ENCODE measurements around the gene CDH23.

The CDH23 gene

GRCh38 chr10:71362141-71362540 lies 34.6 kb upstream of the CDH23 start:
- H3K4me3 Mint-ChIP-seq, result no peak overlapping the region
- no peaks in the 10 kb centered on the region for H3K9me3 Mint-ChIP-seq
- DNase-seq, result no peak
- H3K27ac Mint-ChIP-seq, result no peak overlapping the region
- H3K27me3 Mint-ChIP-seq, result no peaks in the 10 kb centered on the region
- no peak for ATAC-seq
- no peaks in the 10 kb centered on the region for H3K4me1 Mint-ChIP-seq

- DNase-seq (no peak), ATAC-seq (no peak)
- Mint-ChIP-seq H3K27ac (no peak overlapping the region), H3K4me1 (no peaks in the 10 kb centered on the region), H3K4me3 (no peak overlapping the region), H3K27me3 (no peaks in the 10 kb centered on the region), H3K9me3 (no peaks in the 10 kb centered on the region)
Observed at GRCh38 chr10:71363936-71364335, 32.8 kb upstream of the CDH23 start.

GRCh38 chr10:71365366-71365765 lies 31.4 kb upstream of the CDH23 start:
- ATAC-seq, result no peak
- H3K27me3 Mint-ChIP-seq, result no peaks in the 10 kb centered on the region
- H3K9me3 Mint-ChIP-seq, result no peaks in the 10 kb centered on the region
- H3K4me3 Mint-ChIP-seq, result no peak overlapping the region
- no peak for DNase-seq
- no peak overlapping the region for H3K27ac Mint-ChIP-seq
- no peaks in the 10 kb centered on the region for H3K4me1 Mint-ChIP-seq

- Mint-ChIP-seq H3K27ac (peak overlapping the region in 1 of 2 donors; percentile 55), H3K4me3 (no peak overlapping the region), H3K4me1 (no peaks in the 10 kb centered on the region), H3K9me3 (no peaks in the 10 kb centered on the region), H3K27me3 (peaks cover 7% of the 10 kb centered on the region)
- DNase-seq (no peak), ATAC-seq (no peak)
Observed at GRCh38 chr10:71366690-71367089, 30.0 kb upstream of the CDH23 start.

- no peak overlapping the region for H3K4me3 Mint-ChIP-seq
- H3K27me3 Mint-ChIP-seq, result peaks cover 13% of the 10 kb centered on the region
- no peak overlapping the region for H3K27ac Mint-ChIP-seq
Observed at GRCh38 chr10:71367271-71367670, 29.4 kb upstream of the CDH23 start.

GRCh38 chr10:71368176-71368575 lies 28.5 kb upstream of the CDH23 start:
- no peak overlapping the region for H3K27ac Mint-ChIP-seq
- no peak overlapping the region for H3K4me3 Mint-ChIP-seq
- H3K4me1 Mint-ChIP-seq, result no peaks in the 10 kb centered on the region
- DNase-seq, result no peak
- H3K27me3 Mint-ChIP-seq, result peaks cover 14% of the 10 kb centered on the region
- no peaks in the 10 kb centered on the region for H3K9me3 Mint-ChIP-seq
- ATAC-seq, result no peak

More at GRCh38 chr10:71367271-71367670, 29.4 kb upstream of the CDH23 start:
- Mint-ChIP-seq H3K4me1 (no peaks in the 10 kb centered on the region), H3K9me3 (no peaks in the 10 kb centered on the region)
- DNase-seq, result no peak
- no peak for ATAC-seq

- no peak for DNase-seq
- Mint-ChIP-seq H3K27ac (no peak overlapping the region), H3K4me1 (no peaks in the 10 kb centered on the region), H3K4me3 (no peak overlapping the region), H3K27me3 (peaks cover 14% of the 10 kb centered on the region), H3K9me3 (no peaks in the 10 kb centered on the region)
- ATAC-seq, result no peak
Observed at GRCh38 chr10:71368643-71369042, 28.1 kb upstream of the CDH23 start.

GRCh38 chr10:71369602-71370001 lies 27.1 kb upstream of the CDH23 start:
- Mint-ChIP-seq H3K27me3 (peaks cover 14% of the 10 kb centered on the region), H3K9me3 (no peaks in the 10 kb centered on the region), H3K4me1 (no peaks in the 10 kb centered on the region), H3K27ac (no peak overlapping the region), H3K4me3 (no peak overlapping the region)
- DNase-seq (no peak), ATAC-seq (no peak)

GRCh38 chr10:71370031-71370430 lies 26.7 kb upstream of the CDH23 start:
- ATAC-seq (no peak), DNase-seq (no peak)
- H3K27me3 Mint-ChIP-seq, result peaks cover 14% of the 10 kb centered on the region
- H3K9me3 Mint-ChIP-seq, result no peaks in the 10 kb centered on the region
- no peaks in the 10 kb centered on the region for H3K4me1 Mint-ChIP-seq
- no peak overlapping the region for H3K27ac Mint-ChIP-seq
- H3K4me3 Mint-ChIP-seq, result no peak overlapping the region

- Mint-ChIP-seq H3K4me3 (no peak overlapping the region), H3K9me3 (no peaks in the 10 kb centered on the region), H3K27ac (peak overlapping the region in 1 of 2 donors; percentile 16), H3K27me3 (peaks cover 14% of the 10 kb centered on the region), H3K4me1 (no peaks in the 10 kb centered on the region)
- ATAC-seq, result peak; percentile 33
- no peak for DNase-seq
Observed at GRCh38 chr10:71371750-71372166, 25.0 kb upstream of the CDH23 start.

DNA sequence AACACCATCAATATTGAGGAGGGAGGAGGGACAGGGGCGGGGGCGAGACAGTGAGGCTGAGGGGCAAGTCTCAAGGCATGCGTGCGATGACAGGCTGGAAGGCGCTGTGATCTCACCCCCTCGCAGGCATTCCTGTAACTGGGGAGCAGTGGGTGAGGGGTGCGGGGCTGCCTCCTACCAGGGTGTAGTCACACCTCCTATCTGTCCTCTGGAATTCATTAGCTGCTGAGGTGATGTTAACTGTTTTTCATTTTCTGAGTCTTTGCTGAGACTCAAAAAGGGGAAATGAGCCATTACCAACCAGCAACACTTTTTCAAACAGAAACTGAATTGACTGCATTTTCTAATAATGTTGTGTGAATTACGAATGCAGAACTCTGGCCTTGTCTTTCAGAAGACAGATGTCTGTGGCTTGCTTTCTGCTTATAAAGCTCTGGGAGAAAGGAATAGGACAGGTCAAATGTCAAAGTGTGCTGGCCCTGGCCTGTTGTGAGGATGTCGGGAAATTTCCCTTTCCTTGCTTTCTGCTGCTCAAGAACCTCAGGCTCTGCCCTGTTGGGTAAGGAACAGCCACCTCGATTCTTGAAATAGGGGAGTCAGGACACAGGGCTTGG lies 23.7 kb upstream of the CDH23 start:
- Mint-ChIP-seq H3K9me3 (no peaks in the 10 kb centered on the region), H3K27ac (no peak overlapping the region), H3K4me3 (no peak overlapping the region), H3K4me1 (peaks cover 6% of the 10 kb centered on the region), H3K27me3 (peaks cover 14% of the 10 kb centered on the region)
- ATAC-seq, result no peak
- no peak for DNase-seq

DNA sequence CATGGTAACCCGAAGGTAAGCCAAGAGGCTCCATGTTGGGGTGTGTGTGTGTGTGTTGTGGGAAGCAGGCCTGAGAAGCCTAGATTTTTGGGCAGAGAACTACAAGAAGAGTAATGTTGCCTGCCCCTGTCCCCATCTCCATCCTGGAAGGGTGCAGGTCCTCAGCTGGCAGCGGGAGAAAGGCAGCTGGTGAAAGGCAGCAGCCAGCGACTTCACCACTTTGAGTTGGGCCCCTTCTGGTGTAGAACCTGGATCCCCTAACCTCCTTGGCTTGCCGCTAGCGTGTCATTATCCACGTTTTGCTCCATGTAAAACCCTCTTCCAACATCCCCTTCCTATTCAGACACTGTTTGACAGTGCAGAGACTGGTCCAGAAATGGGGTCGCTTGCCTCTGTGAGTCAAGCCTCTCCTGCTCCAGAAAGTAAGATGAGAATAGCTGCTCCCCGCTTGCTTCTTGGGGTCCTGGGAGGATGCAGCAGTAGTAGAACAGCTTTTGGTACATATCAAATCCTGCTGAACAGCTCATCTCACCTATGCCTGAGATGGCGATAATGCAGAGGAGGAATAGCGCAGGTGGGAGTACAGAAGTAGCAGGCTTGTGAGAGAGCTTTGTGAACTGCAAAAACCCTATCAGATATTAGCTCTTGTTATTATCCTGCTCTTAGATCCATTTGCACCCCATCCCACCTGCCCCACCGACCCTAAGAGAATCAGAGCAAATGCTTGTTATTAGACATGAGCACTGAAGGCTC lies 22.1 kb upstream of the CDH23 start:
- Mint-ChIP-seq H3K27ac (no peak overlapping the region), H3K27me3 (peaks cover 14% of the 10 kb centered on the region), H3K4me1 (peaks cover 6% of the 10 kb centered on the region), H3K4me3 (no peak overlapping the region), H3K9me3 (no peaks in the 10 kb centered on the region)
- no peak for DNase-seq
- ATAC-seq, result no peak

DNA sequence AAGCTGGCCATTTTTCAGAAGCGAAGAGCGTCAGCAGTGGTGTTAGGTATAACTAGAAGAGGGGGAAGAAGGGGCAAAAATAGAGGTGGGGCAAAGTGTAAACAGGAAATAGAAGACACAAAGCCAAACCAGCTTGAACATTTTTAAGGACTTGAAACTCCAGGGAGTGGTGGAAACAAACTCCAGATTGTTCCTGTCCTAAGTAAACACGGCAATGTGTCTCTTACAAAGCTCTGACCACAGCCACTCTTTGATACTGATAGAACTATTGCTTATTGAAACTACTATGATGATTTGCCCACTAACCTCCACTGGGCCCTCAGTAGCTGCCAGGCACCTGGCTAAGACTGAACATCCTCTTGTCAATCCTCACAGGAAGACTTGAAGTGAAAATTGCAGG lies 20.8 kb upstream of the CDH23 start:
- Mint-ChIP-seq H3K27me3 (peaks cover 14% of the 10 kb centered on the region), H3K9me3 (no peaks in the 10 kb centered on the region)

DNA sequence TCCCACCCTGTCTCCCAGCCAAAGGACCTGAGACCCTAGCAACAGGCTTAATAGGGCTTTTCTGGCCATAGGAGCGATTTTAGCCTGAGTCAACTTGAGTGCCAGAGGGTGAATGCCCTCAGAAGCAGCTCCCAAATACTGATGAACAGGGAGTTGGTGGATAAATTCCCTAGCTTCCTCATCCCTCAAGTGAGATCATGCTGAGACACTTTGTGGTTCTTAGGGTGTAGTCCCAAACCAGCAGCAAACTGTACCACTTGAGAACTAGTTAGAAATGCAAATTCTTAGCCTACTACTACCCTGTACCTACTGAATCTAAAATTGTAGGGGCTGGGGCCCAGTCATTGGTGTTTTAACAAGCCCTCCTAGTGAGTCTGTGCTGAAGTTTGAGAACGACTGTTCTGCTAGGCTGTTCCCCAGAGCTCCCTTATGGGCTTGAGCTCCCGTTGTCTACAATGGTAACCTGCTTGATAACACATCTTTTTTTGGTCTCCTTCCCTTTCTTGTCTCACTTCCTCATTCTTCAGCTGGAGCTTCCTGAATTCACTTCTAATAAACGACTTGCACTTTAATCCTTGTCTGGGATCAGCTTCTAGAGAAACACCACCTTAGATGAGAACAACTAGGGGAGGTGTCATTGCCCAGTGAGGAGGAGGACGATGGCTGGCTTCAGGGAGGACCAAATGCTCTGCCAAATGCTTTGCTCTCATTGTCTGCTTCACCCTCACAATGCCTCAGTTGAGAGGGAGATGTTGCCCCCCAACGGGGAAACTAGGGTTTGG lies 18.2 kb upstream of the CDH23 start:
- no peak for DNase-seq
- ATAC-seq, result no peak
- no peaks in the 10 kb centered on the region for H3K9me3 Mint-ChIP-seq
- H3K4me1 Mint-ChIP-seq, result peaks cover 12% of the 10 kb centered on the region
- H3K27me3 Mint-ChIP-seq, result no peaks in the 10 kb centered on the region
- no peak overlapping the region for H3K4me3 Mint-ChIP-seq
- H3K27ac Mint-ChIP-seq, result peak overlapping the region in 1 of 2 donors; percentile 12

More for the DNA sequence above, 20.8 kb upstream of the CDH23 start:
- peaks cover 6% of the 10 kb centered on the region for H3K4me1 Mint-ChIP-seq
- ATAC-seq (no peak), DNase-seq (no peak)
- no peak overlapping the region for H3K27ac Mint-ChIP-seq
- H3K4me3 Mint-ChIP-seq, result peak overlapping the region in 1 of 2 donors; percentile 79

DNA sequence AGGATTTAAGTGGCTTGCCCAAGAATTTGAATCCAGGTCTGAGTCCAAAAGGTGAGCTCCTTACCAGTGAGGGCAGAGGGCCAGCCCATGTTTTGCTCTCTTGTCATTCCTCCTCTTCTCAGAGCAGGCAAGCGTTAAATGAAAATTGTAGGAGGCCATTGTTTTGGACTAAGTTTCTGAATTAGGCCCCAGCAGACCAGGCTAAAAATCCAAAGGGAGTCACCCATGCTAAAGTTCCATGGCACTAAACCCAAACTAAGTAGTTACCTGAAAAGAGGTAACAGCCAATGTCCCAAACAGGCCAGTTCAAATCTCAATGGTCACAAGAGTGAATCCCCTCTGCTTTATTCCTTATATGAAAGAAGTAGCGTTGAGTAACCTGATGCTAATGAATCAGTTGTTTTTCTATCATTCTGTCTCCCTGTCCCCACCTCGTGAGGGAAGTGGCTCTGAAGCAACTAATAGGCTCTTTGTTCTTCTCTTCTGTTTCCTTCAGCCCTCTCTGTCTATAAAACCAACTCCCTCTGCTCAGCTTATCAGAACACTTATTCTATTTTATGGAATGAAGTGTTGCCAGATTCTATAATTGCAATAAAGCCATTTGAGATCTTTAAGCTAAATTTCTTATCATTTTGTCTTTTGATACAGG lies 17.5 kb upstream of the CDH23 start:
- Mint-ChIP-seq H3K4me1 (peaks cover 12% of the 10 kb centered on the region), H3K9me3 (no peaks in the 10 kb centered on the region), H3K27ac (no peak overlapping the region), H3K27me3 (no peaks in the 10 kb centered on the region), H3K4me3 (no peak overlapping the region)
- ATAC-seq, result no peak
- no peak for DNase-seq

Data from stimulated activated naive CD8-positive, alpha-beta T cell treated with anti-CD3 and anti-CD28 coated beads, Interleukin-15, amount 100 ng/mL, for 72 hours (primary cell).